ENCODE measurements around the gene HAPLN2.

- TF ChIP-seq, protein P1, sequence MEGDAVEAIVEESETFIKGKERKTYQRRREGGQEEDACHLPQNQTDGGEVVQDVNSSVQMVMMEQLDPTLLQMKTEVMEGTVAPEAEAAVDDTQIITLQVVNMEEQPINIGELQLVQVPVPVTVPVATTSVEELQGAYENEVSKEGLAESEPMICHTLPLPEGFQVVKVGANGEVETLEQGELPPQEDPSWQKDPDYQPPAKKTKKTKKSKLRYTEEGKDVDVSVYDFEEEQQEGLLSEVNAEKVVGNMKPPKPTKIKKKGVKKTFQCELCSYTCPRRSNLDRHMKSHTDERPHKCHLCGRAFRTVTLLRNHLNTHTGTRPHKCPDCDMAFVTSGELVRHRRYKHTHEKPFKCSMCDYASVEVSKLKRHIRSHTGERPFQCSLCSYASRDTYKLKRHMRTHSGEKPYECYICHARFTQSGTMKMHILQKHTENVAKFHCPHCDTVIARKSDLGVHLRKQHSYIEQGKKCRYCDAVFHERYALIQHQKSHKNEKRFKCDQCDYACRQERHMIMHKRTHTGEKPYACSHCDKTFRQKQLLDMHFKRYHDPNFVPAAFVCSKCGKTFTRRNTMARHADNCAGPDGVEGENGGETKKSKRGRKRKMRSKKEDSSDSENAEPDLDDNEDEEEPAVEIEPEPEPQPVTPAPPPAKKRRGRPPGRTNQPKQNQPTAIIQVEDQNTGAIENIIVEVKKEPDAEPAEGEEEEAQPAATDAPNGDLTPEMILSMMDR (IDR thresholded peaks at IDR 0.05): no peak
- TF ChIP-seq EZH2 (IDR thresholded peaks at IDR 0.05; ENCODE audit: borderline replicate concordance, insufficient read depth, low read depth, low read length, poor library complexity, severe bottlenecking): no peak
Observed at GRCh38 chr1:156591181-156591431, 28.1 kb upstream of the HAPLN2 start.

Measured in B cell (primary cell).